ENCODE measurements around the gene ANKMY1.

DNA sequence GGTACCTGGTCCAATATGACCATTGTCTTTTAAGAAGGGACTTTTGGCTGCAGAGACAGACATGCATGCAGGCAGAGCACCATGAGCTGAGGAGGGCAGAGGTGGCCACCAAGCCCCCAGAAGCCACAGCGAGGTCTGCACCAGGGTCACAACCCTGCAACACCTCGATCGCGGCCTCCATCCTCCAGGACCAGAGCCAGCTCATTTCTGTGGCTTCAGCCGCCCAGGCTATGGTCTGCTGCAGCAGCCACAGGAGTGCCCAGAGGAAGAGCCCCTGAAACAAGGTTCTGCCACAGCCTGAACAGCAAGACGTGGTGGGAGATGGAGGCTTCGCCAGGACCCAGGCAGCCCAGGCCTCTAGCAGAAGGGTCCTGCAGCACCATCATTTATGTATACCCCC lies 53.9 kb downstream of the ANKMY1 start:
- TF ChIP-seq, protein P1, sequence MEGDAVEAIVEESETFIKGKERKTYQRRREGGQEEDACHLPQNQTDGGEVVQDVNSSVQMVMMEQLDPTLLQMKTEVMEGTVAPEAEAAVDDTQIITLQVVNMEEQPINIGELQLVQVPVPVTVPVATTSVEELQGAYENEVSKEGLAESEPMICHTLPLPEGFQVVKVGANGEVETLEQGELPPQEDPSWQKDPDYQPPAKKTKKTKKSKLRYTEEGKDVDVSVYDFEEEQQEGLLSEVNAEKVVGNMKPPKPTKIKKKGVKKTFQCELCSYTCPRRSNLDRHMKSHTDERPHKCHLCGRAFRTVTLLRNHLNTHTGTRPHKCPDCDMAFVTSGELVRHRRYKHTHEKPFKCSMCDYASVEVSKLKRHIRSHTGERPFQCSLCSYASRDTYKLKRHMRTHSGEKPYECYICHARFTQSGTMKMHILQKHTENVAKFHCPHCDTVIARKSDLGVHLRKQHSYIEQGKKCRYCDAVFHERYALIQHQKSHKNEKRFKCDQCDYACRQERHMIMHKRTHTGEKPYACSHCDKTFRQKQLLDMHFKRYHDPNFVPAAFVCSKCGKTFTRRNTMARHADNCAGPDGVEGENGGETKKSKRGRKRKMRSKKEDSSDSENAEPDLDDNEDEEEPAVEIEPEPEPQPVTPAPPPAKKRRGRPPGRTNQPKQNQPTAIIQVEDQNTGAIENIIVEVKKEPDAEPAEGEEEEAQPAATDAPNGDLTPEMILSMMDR (IDR thresholded peaks at IDR 0.05 in 8 of 11, conservative IDR thresholded peaks at IDR 0.05 in 3 of 11): no peak
- TF ChIP-seq POLR2A (IDR thresholded peaks at IDR 0.05): no peak

Measured in spleen (tissue), 7 donors.